Measurements from ENCODE around the gene CA11.

DNA sequence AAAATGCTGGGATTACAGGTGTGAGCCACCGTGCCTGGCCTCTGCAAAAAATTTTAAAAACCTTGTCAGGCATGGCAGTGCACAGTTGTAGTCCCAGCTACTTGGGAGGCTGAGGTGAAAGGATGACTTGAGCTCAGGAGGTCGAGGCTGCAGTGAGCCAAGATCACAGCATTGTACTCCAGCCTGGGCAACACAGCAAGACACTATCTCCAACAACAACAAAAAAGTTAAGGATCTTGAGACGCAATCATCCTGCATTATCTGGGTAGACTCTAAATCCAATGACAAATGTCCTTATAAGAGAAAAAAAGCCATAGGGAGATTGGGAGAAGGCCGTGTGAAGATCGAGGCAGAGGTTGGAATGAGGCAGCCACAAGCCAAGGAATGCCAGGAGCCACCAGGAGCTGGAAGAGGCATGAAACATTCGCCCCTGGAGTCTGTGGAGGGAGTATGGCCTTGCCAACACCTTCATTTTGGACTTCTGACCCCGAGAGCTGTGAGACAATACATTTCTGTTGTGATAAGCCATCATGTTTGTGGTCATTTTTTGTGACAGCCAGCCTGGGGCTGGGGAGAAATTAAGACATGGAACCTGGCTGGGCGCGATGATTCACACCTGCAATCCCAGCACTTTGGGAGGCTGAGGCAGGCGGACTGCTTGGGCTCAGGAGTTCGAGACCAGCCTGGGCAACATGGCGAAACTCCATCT, 5.1 kb upstream of the CA11 start:
- TF ChIP-seq, protein P1, sequence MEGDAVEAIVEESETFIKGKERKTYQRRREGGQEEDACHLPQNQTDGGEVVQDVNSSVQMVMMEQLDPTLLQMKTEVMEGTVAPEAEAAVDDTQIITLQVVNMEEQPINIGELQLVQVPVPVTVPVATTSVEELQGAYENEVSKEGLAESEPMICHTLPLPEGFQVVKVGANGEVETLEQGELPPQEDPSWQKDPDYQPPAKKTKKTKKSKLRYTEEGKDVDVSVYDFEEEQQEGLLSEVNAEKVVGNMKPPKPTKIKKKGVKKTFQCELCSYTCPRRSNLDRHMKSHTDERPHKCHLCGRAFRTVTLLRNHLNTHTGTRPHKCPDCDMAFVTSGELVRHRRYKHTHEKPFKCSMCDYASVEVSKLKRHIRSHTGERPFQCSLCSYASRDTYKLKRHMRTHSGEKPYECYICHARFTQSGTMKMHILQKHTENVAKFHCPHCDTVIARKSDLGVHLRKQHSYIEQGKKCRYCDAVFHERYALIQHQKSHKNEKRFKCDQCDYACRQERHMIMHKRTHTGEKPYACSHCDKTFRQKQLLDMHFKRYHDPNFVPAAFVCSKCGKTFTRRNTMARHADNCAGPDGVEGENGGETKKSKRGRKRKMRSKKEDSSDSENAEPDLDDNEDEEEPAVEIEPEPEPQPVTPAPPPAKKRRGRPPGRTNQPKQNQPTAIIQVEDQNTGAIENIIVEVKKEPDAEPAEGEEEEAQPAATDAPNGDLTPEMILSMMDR (IDR thresholded peaks at IDR 0.05), result no peak
- TF ChIP-seq POLR2A (IDR thresholded peaks at IDR 0.05), result no peak

Measured in lower leg skin (tissue), 3 donors.